Type B pancreatic cell (in vitro differentiated cells): ENCODE data around the gene PTPA. TPM values are rescaled to one million over a fixed set of nuclear protein-coding genes. Genes with fewer than 3 reads are reported as not detected.

Experiments
- DNase-seq: peaks from one replicate; pipeline ENCODE4 v3.0.0; 2021; ENCODE audit warnings: mixed read lengths; ENCODE audit not compliant: unreplicated experiment; ENCODE audit errors: extremely low spot score
- H3K27ac Mint-ChIP-seq: 2 replicates; pipeline ENCODE4 v1.8.0; 2021; ENCODE audit warnings: mild to moderate bottlenecking, mixed read lengths
- H3K27me3 Mint-ChIP-seq: 2 replicates; pipeline ENCODE4 v1.8.0; 2021; ENCODE audit warnings: mixed read lengths
- H3K36me3 Mint-ChIP-seq: 2 replicates; pipeline ENCODE4 v1.8.0; 2021; ENCODE audit warnings: mixed read lengths
- H3K4me1 Mint-ChIP-seq: one replicate; pipeline ENCODE4 v1.8.0; 2021; ENCODE audit warnings: mixed read lengths; ENCODE audit not compliant: unreplicated experiment
- H3K4me3 Mint-ChIP-seq: 2 replicates; pipeline ENCODE4 v1.8.0; 2021; ENCODE audit warnings: mild to moderate bottlenecking, mixed read lengths
- H3K9me3 Mint-ChIP-seq: 2 replicates; pipeline ENCODE4 v1.8.0; 2021; ENCODE audit warnings: mixed read lengths
- total RNA-seq: library from RNA; stranded (reverse); gene quantifications from 2 replicates; pipeline ENCODE4 v1.2.1, GENCODE V29; 2021; ENCODE audit warnings: low replicate concordance
- TF ChIP-seq, protein P1 (sequence below): fragments of 200-600 bp; sonication (generic); conservative IDR thresholded peaks from 2 replicates; pipeline ENCODE4 v1.5.0; 2021; ENCODE audit warnings: antibody characterized with exemption, mild to moderate bottlenecking

The PTPA gene
- total RNA-seq, 1 donor from 2014 or later = 102 TPM

DNA sequence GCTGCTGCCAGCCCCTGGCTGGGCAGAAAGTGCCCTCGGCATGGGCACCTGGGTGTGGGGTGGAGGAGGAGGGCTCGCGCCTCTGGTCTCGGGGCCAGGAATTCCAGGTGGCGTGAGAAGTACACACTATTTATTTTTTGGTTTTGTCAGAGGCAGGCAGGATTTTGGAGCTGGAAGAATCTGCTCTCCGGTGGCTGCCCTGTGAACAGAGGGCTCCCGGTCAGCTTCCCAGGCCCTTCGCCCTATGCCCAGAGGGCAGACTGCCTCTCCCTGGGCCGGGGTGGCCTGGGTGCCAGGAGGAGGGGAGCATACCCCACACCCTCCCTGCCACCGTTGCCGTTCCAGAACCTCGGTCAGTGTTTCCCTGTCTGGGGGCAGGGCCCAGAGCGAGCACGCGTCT, 22.0 kb upstream of the PTPA start:
- no peaks in the 10 kb centered on the region for H3K9me3 Mint-ChIP-seq
- H3K4me3 Mint-ChIP-seq = no peak overlapping the region
- no peaks in the 10 kb centered on the region for H3K36me3 Mint-ChIP-seq
- no peak for DNase-seq
- H3K27me3 Mint-ChIP-seq = no peaks in the 10 kb centered on the region
- TF ChIP-seq, protein P1, sequence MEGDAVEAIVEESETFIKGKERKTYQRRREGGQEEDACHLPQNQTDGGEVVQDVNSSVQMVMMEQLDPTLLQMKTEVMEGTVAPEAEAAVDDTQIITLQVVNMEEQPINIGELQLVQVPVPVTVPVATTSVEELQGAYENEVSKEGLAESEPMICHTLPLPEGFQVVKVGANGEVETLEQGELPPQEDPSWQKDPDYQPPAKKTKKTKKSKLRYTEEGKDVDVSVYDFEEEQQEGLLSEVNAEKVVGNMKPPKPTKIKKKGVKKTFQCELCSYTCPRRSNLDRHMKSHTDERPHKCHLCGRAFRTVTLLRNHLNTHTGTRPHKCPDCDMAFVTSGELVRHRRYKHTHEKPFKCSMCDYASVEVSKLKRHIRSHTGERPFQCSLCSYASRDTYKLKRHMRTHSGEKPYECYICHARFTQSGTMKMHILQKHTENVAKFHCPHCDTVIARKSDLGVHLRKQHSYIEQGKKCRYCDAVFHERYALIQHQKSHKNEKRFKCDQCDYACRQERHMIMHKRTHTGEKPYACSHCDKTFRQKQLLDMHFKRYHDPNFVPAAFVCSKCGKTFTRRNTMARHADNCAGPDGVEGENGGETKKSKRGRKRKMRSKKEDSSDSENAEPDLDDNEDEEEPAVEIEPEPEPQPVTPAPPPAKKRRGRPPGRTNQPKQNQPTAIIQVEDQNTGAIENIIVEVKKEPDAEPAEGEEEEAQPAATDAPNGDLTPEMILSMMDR = no peak
- no peaks in the 10 kb centered on the region for H3K4me1 Mint-ChIP-seq
- no peak overlapping the region for H3K27ac Mint-ChIP-seq

- TF ChIP-seq, protein P1 = no peak
- Mint-ChIP-seq H3K36me3 (no peaks in the 10 kb centered on the region), H3K4me1 (no peaks in the 10 kb centered on the region), H3K27ac (no peak overlapping the region), H3K27me3 (no peaks in the 10 kb centered on the region), H3K9me3 (no peaks in the 10 kb centered on the region), H3K4me3 (no peak overlapping the region)
- no peak for DNase-seq
These were observed 17.4 kb upstream of the PTPA start for GRCh38 chr9:129093602-129094386.

DNA sequence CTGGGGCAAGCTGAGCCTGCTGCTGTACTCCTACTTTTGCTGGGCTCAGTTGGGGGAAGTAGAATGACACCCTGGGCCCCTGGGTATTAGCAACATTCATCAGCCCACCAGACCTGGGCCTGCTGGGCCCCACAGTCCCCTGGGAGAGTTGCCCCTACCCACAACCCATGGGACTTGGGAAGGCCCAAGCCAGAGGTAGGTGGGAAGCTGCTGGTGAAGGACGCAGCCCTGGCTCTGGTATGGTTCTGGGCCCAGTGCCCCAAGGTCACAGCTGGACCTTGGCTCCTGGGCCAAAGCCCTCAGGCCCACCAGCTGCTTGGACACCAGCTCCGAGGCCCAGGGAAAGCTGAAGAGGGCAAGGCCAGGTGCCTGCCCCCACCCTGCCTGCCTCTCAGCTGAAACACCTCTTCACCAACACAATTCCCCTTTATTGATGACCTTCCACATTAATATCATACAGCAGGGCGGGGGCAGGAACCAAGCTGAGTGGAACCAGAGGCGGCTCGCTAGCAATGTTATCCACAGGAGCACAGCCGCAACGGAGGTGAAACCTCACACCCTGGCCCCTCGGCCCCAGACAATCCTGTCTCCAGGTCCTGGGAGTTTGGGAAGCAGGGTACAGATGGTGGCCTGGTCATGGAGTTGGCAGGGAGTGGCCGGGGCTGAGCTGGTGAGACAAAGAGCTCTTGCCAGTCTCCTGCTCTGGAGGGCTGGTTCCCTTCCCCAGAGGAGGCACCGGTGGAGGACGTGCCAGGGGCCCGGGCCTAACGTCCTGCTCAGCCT, 16.6 kb upstream of the PTPA start:
- H3K27ac Mint-ChIP-seq = no peak overlapping the region
- TF ChIP-seq, protein P1 = no peak
- DNase-seq = no peak
- no peak overlapping the region for H3K4me3 Mint-ChIP-seq
- no peaks in the 10 kb centered on the region for H3K9me3 Mint-ChIP-seq
- H3K27me3 Mint-ChIP-seq = no peaks in the 10 kb centered on the region
- no peaks in the 10 kb centered on the region for H3K4me1 Mint-ChIP-seq
- H3K36me3 Mint-ChIP-seq = no peaks in the 10 kb centered on the region

DNA sequence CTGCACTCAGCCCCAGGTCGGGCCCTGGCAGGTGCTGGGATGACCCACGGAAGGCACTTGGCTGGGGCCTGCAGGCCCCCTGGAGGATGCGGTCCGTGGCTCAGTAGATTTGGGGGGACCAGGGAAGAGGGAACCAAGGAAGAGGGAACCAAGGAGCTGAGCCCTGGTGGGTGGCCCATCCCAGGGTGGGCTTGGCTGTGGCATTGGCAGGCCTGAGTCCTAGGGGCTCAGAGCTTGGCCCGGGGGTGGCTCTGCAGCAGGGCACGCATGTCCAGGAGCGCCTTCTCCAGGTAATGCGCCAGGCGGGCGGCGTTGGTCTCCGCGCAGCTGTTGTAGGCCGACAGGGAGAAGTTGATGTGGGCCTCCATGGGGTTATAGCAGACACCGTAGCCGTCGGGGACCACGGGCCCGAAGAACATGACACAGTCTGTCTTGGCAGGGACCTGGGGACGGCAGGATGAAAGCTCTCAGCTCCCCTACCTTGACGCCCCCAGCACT, 16.0 kb upstream of the PTPA start:
- TF ChIP-seq, protein P1 = no peak
- Mint-ChIP-seq H3K9me3 (no peaks in the 10 kb centered on the region), H3K27me3 (no peaks in the 10 kb centered on the region), H3K4me1 (no peaks in the 10 kb centered on the region), H3K4me3 (no peak overlapping the region), H3K27ac (no peak overlapping the region), H3K36me3 (no peaks in the 10 kb centered on the region)
- DNase-seq = no peak

DNA sequence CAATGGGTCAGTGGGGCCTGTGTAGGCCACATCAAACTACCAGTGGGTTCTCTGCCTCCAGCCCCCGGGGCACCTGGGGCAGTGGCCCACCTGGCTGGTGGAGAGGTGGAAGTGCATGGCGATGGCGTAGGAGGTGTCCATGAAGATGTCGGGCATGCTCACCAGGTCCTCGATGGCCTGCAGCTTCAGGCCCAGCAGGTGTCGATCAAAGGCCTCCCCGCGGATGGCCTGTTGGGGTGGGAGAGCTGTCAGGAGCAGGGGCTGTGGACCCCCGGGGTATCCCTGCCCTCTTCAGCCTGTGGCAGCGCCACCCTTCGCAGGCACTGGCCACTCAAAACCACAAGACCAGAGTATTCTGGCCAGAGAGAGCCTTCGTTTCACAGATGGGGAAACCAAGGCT, 15.3 kb upstream of the PTPA start:
- H3K36me3 Mint-ChIP-seq = no peaks in the 10 kb centered on the region
- DNase-seq = no peak
- H3K27ac Mint-ChIP-seq = no peak overlapping the region
- TF ChIP-seq, protein P1 = no peak
- H3K4me3 Mint-ChIP-seq = no peak overlapping the region
- no peaks in the 10 kb centered on the region for H3K4me1 Mint-ChIP-seq
- H3K9me3 Mint-ChIP-seq = no peaks in the 10 kb centered on the region
- no peaks in the 10 kb centered on the region for H3K27me3 Mint-ChIP-seq
